Loucy (cell line): ENCODE measurements around the gene AHNAK2.
"Not testable (repeated sequence)": the region's sequence is repeated elsewhere in the genome, so short reads cannot be mapped to it uniquely, and the experiment has no call there.

ENCODE experiments used
- H2AFZ ChIP-seq: fragments of 200-600 bp; sonication (generic); 2 replicates; pipeline ENCODE4 v1.6.0; 2016; ENCODE audit warnings: antibody characterized with exemption, mild to moderate bottlenecking, low read length, moderate library complexity
- H3F3A ChIP-seq: fragments of 200-600 bp; 2 replicates; pipeline ENCODE4 v1.6.0; 2016; ENCODE audit warnings: antibody characterized with exemption, low read depth, mild to moderate bottlenecking
- H3K27me3 ChIP-seq: fragments of 200-600 bp; sonication (generic); 2 replicates; pipeline ENCODE4 v1.6.1; 2014; ENCODE audit warnings: low read length, mild to moderate bottlenecking; ENCODE audit not compliant: insufficient read depth, poor library complexity, severe bottlenecking
- H3K36me3 ChIP-seq: fragments of 200-600 bp; sonication (generic); 2 replicates; pipeline ENCODE4 v1.6.1; 2016; ENCODE audit warnings: low read length; ENCODE audit not compliant: insufficient read depth
- H3K4me1 ChIP-seq: fragments of 200-600 bp; sonication (generic); 2 replicates; pipeline ENCODE4 v1.5.1; 2014; ENCODE audit warnings: low read length, mild to moderate bottlenecking; ENCODE audit not compliant: insufficient read depth, poor library complexity, severe bottlenecking
- H3K4me2 ChIP-seq: fragments of 200-600 bp; sonication (generic); 2 replicates; pipeline ENCODE4 v1.6.0; 2014; ENCODE audit warnings: antibody characterized with exemption, low read length, low read depth, mild to moderate bottlenecking; ENCODE audit not compliant: poor library complexity, severe bottlenecking
- H3K4me3 ChIP-seq: fragments of 200-600 bp; sonication (generic); 2 replicates; pipeline ENCODE4 v1.5.1; 2014; ENCODE audit warnings: low read length, mild to moderate bottlenecking, mixed read lengths; ENCODE audit not compliant: poor library complexity, severe bottlenecking
- H3K79me2 ChIP-seq: fragments of 200-600 bp; sonication (generic); 2 replicates; pipeline ENCODE4 v1.6.1; 2014; ENCODE audit warnings: low read length; ENCODE audit not compliant: insufficient read depth
- H3K9ac ChIP-seq: fragments of 200-600 bp; sonication (generic); 2 replicates; pipeline ENCODE4 v1.6.0; 2014; ENCODE audit warnings: mild to moderate bottlenecking, low read depth, low read length, moderate library complexity; ENCODE audit not compliant: poor library complexity, severe bottlenecking
- H3K9me2 ChIP-seq: fragments of 200-600 bp; sonication (generic); replicated peaks from 2 replicates; pipeline ENCODE4 v1.6.1; 2016; ENCODE audit warnings: low read depth, low read length, mixed read lengths
- H3K9me3 ChIP-seq: fragments of 200-600 bp; sonication (generic); 2 replicates; pipeline ENCODE4 v1.6.1; 2014; ENCODE audit warnings: mild to moderate bottlenecking, antibody characterized with exemption, low read length, low read depth; ENCODE audit not compliant: insufficient read depth
- H4K20me1 ChIP-seq: fragments of 200-600 bp; sonication (generic); 2 replicates; pipeline ENCODE4 v1.6.0; 2014; ENCODE audit warnings: antibody characterized with exemption, low read length, mild to moderate bottlenecking; ENCODE audit not compliant: insufficient read depth, poor library complexity, severe bottlenecking
- EZH2phosphoT487 ChIP-seq: fragments of 200-600 bp; IDR thresholded peaks from 2 replicates; pipeline ENCODE4 v1.6.1; 2018; ENCODE audit warnings: antibody characterized with exemption, mild to moderate bottlenecking, moderate library complexity, borderline replicate concordance
- TF ChIP-seq, protein P1 (sequence below): fragments of 200-600 bp; sonication (generic); conservative IDR thresholded peaks from 2 replicates; pipeline ENCODE4 v1.5.1; 2014; ENCODE audit warnings: mild to moderate bottlenecking, antibody characterized with exemption, low read length

AHNAK2 gene

GRCh38 chr14:104950021-104950420, 28.2 kb downstream of the AHNAK2 start:
- Histone ChIP-seq H3K4me3 (no peak overlapping the region), H3K36me3 (no peaks in the 10 kb centered on the region), H4K20me1 (no peaks in the 10 kb centered on the region), H3K9ac (no peak overlapping the region), H3K4me1 (no peaks in the 10 kb centered on the region), H3K4me2 (no peak overlapping the region), H3K9me3 (no peaks in the 10 kb centered on the region), H3K79me2 (no peaks in the 10 kb centered on the region), H3F3A (no peaks in the 10 kb centered on the region), H2AFZ (no peak overlapping the region), H3K9me2 (no peaks in the 10 kb centered on the region), H3K27me3 (no peaks in the 10 kb centered on the region)
- TF ChIP-seq, protein P1, sequence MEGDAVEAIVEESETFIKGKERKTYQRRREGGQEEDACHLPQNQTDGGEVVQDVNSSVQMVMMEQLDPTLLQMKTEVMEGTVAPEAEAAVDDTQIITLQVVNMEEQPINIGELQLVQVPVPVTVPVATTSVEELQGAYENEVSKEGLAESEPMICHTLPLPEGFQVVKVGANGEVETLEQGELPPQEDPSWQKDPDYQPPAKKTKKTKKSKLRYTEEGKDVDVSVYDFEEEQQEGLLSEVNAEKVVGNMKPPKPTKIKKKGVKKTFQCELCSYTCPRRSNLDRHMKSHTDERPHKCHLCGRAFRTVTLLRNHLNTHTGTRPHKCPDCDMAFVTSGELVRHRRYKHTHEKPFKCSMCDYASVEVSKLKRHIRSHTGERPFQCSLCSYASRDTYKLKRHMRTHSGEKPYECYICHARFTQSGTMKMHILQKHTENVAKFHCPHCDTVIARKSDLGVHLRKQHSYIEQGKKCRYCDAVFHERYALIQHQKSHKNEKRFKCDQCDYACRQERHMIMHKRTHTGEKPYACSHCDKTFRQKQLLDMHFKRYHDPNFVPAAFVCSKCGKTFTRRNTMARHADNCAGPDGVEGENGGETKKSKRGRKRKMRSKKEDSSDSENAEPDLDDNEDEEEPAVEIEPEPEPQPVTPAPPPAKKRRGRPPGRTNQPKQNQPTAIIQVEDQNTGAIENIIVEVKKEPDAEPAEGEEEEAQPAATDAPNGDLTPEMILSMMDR = no peak
- TF ChIP-seq EZH2phosphoT487 = no peak

GRCh38 chr14:104949406-104949955, 28.7 kb downstream of the AHNAK2 start:
- not testable (repeated sequence) for H3K79me2 ChIP-seq, H4K20me1 ChIP-seq, H3K4me1 ChIP-seq, H3K4me3 ChIP-seq, H3K27me3 ChIP-seq, H3F3A ChIP-seq, H3K9me3 ChIP-seq, H2AFZ ChIP-seq, H3K4me2 ChIP-seq, H3K36me3 ChIP-seq, H3K9me2 ChIP-seq, H3K9ac ChIP-seq

- Histone ChIP-seq H3K9ac (no peak overlapping the region), H3K9me2 (no peaks in the 10 kb centered on the region), H3K4me3 (no peak overlapping the region), H3K4me2 (no peak overlapping the region), H3K36me3 (no peaks in the 10 kb centered on the region), H3K9me3 (no peaks in the 10 kb centered on the region), H2AFZ (no peak overlapping the region), H4K20me1 (no peaks in the 10 kb centered on the region), H3F3A (no peaks in the 10 kb centered on the region), H3K27me3 (no peaks in the 10 kb centered on the region), H3K4me1 (no peaks in the 10 kb centered on the region), H3K79me2 (no peaks in the 10 kb centered on the region)
- no peak for TF ChIP-seq EZH2phosphoT487
- TF ChIP-seq, protein P1 = no peak
These were observed 29.5 kb downstream of the AHNAK2 start for GRCh38 chr14:104948736-104949031.

DNA sequence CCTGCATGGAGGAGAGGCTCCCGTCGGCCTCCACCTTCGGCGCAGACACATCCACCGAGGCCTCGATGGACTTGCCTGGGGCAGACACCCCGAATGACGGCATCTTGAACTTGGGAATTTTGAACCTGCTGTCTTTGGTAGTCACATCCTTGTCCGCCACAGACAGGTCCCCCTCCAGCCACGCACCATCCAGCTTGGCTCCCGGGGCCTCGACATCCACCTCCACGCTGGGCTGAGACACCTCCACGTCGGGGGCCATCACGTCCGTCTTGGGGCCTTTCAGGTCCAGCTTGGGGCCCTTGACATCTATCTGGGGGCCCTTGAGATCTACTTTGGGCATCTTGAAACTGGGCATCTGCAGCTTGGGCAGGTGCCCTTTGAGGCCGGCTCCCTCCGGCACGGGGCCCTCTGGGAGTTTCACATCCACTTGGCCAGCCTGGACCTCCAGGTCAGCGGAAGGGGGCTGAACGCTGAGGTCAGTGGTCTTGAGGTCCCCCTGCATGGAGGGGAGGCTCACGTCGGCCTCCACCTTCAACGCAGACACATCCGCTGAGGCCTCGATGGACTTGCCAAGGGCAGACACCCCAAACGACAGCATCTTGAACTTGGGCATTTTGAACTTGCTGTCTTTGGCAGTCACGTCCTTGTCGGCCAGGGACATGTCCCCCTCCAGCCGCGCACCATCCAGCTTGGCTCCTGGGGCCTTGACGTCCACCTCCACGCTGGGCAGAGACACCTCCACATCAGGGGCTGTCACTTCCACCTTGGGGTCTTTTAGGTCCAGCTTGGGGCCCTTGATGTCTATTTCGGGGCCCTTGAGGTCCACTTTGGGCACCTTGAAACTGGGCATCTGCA, 30.1 kb downstream of the AHNAK2 start:
- H3K27me3 ChIP-seq, H3K4me1 ChIP-seq, H3K9ac ChIP-seq, H3K79me2 ChIP-seq, H3F3A ChIP-seq, H2AFZ ChIP-seq, H3K9me3 ChIP-seq, H4K20me1 ChIP-seq, H3K36me3 ChIP-seq, H3K9me2 ChIP-seq, H3K4me2 ChIP-seq, H3K4me3 ChIP-seq: not testable (repeated sequence)

DNA sequence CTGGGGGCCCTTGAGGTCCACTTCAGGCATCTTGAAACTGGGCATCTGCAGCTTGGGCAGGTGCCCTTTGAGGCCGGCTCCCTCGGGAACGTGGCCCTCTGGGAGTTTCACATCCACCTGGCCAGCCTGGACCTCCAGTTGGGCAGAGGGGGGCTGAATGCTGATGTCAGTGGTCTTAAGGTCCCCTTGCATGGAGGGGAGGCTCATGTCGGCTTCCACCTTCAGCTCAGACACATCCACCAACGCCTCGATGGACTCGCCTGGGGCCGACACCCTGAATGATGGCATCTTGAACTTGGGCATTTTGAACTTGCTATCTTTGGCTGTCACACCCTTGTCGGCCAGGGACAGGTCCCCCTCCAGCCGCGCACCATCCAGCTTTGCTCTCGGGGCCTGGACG, 31.0 kb downstream of the AHNAK2 start:
- H2AFZ ChIP-seq, H3K9me3 ChIP-seq: not testable (repeated sequence)

More for the DNA sequence above, 31.0 kb downstream of the AHNAK2 start:
- H3K27me3 ChIP-seq, H3K4me2 ChIP-seq, H3K4me3 ChIP-seq, H3K4me1 ChIP-seq, H3K9me2 ChIP-seq, H4K20me1 ChIP-seq, H3K79me2 ChIP-seq, H3F3A ChIP-seq, H3K36me3 ChIP-seq, H3K9ac ChIP-seq: not testable (repeated sequence)
